ENCODE measurements around the gene TEP1. TPM values are rescaled to one million over a fixed set of nuclear protein-coding genes. Genes with fewer than 3 reads are reported as not detected.
"Not testable (repeated sequence)": the region's sequence is repeated elsewhere in the genome, so short reads cannot be mapped to it uniquely, and the experiment has no call there.

The TEP1 gene
- total RNA-seq, 1 donor from 2014 or later = 17.1 TPM

- DNase-seq (ENCODE audit: low read depth) = no peak
Measured at GRCh38 chr14:20343862-20344220, 69.5 kb downstream of the TEP1 start.

- DNase-seq (ENCODE audit: low read depth) = peak; percentile 100
Measured at GRCh38 chr14:20343092-20343861, 70.0 kb downstream of the TEP1 start, which contains the start of gene PARP2. TSS of gene PARP2 (plus strand) at chr14:20343635. CDS start at chr14:20343642, 7 bp downstream.

GRCh38 chr14:20341646-20342045 lies 71.7 kb downstream of the TEP1 start:
- no peak for DNase-seq (ENCODE audit: low read depth)

GRCh38 chr14:20341032-20341431 lies 72.3 kb downstream of the TEP1 start:
- DNase-seq (ENCODE audit: low read depth) = not testable (repeated sequence)

GRCh38 chr14:20334017-20334416 lies 79.3 kb downstream of the TEP1 start:
- no peak for DNase-seq (ENCODE audit: low read depth)

GRCh38 chr14:20333494-20333841 lies 79.8 kb downstream of the TEP1 start:
- no peak for DNase-seq (ENCODE audit: low read depth)

DNA sequence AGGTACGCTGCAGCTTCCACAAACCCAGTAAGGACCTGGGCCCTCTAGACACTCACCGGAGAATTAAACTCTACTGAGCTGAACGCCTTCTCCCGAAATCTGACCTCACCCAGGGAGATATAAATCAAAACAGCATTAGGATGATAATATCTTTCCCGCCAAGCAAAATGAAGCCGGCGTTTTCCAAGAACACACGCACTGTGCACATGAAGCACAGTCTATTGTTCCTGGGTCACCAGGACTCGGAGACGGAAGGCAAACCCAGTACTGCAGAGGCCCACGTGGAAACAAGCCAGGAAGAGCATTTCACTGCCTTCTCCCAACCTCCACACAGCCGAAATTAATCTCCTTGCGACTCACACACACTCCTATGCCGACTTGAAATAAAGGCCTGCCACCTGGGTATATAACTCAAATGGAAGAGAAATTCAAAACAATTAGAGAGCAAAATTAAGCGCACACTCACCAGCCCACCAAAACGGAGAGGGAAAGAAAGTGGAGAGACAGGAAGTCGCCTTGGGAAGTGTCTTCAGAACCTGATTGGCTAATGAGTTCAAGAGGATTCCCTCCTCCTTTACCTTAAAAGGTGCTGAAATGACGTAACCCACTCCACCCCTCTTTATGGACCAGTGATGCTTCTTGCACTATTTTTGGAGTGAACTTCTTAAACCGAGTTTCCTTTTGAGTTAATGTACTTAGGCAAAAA lies 80.4 kb downstream of the TEP1 start, which contains the start of gene CCNB1IP1:
TSS of gene CCNB1IP1 (minus strand) at position 492 of the 706 bp plus-strand sequence. CDS start 16,756 bp downstream, outside the sequence.
- DNase-seq (ENCODE audit: low read depth) = peak; percentile 92

DNA sequence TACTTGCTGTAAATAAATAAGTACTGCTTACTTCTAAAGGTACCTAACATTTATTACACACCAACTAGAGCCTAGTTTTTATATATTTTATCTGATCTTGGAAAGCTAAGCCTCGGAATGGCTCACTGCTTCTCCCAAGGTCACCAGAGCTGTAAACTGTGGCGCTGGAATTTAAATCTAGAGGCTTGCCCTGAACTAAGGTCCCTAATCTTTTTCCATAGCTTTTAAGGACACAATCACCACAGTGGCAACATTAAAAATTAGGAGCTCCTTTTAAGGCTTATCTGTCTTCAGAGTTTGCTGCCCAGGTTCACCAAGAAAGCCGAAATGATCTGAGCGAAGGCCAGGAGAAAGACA lies 80.9 kb downstream of the TEP1 start:
- DNase-seq (ENCODE audit: low read depth) = peak; percentile 34

DNA sequence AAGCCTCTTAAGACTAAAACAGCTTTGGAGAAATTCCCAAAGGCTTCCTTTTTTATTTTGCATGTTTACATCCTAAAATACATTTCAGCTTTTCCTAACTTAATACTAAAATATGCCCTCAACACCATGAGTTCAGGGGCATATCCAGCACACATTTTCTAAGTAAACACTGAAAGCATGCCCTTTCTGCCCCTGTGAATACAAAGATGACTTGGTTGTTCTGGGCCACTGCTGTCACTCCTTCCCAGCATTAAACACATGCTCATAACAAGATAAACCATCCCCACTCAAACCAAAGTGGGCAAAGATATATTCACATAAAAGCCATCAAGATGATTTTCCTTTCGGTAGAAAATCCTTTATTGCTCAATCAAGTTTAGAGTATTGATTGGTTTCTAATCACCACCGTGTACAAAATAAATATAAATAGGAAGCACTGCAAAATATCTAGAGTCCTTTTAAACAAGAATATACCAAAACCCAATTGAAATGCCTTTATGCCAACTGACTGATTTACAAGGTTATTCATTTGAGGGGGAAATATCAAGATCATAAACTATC lies 82.2 kb downstream of the TEP1 start:
- DNase-seq (ENCODE audit: low read depth) = no peak

- no peak for DNase-seq (ENCODE audit: low read depth)
Measured at GRCh38 chr14:20329355-20329754, 83.9 kb downstream of the TEP1 start.

- DNase-seq (ENCODE audit: low read depth) = no peak
Measured at GRCh38 chr14:20328705-20329104, 84.6 kb downstream of the TEP1 start.

DNA sequence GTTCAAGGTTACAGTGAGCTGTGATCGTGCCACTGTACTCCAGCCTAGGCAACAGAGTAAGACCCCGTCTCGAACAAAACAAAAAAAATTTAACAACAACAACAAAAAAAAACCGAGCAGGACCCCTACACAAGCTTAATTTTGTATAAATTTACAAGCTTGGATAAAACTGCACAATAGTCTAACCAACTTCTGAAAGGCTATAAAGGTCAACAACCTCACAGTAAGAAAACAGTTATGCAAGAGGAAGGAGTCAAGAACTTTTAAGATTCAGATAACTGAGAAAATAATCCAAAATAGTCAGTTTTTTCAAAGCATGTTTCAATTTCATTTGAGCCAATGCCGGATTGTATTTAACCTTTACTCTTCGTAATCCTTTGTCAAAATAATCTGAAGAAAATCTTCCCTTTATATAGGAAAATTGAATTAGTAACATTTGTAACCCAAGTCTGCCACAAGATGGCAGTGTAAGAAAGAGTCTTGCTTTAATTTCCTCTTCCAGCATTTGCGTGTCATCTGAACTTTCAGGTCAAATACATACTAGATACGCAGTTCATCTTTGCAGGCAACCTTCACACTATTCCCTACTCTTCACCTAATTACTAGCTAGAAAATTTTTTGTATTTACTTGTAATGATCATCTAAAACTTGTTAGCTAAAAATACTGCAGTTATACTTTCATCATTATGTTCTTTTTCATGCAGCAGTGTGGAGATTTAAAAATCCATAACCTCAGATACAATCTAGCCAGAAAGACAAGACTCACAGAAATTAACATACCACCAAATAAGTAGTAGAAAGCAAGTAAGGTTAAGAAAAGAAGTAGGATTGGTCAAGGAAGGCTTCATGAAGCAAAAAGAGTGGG lies 86.1 kb downstream of the TEP1 start:
- peak; percentile 75 for DNase-seq (ENCODE audit: low read depth)

GRCh38 chr14:20317720-20318119 lies 95.6 kb downstream of the TEP1 start:
- DNase-seq (ENCODE audit: low read depth) = no peak

Other genes with a start within 250 kb of the TEP1 start
- not detected in 2 replicates for gene OR11G2, start 222.6 kb downstream of the TEP1 start, total RNA-seq
- gene OR11H6, start 189.8 kb downstream of the TEP1 start, total RNA-seq = not detected in 2 replicates
- not detected in 2 replicates for gene OR11H7, start 184.5 kb downstream of the TEP1 start, total RNA-seq
- gene OR11H4, start 174.2 kb downstream of the TEP1 start, total RNA-seq = not detected in 2 replicates
- gene TTC5, start 107.5 kb downstream of the TEP1 start, total RNA-seq = 9.6 and 11.3 TPM in 2 replicates
- gene CCNB1IP1, start 80.2 kb downstream of the TEP1 start, total RNA-seq = 39.9 and 50.2 TPM in 2 replicates
- 17.2 and 21.1 TPM in 2 replicates for gene PARP2, start 69.9 kb downstream of the TEP1 start, total RNA-seq
- 0.05 and 0.16 TPM in 2 replicates for gene KLHL33, start 22.7 kb upstream of the TEP1 start, total RNA-seq
- gene OSGEP, start 41.3 kb upstream of the TEP1 start, total RNA-seq = 33.2 and 36.2 TPM in 2 replicates
- 125 and 145 TPM in 2 replicates for gene APEX1, start 41.7 kb upstream of the TEP1 start, total RNA-seq
- 21.1 and 22.2 TPM in 2 replicates for gene PIP4P1, start 47.9 kb upstream of the TEP1 start, total RNA-seq
- gene PNP, start 55.9 kb upstream of the TEP1 start, total RNA-seq = 4.9 and 5.2 TPM in 2 replicates
- gene RNASE10, start 92.0 kb upstream of the TEP1 start, total RNA-seq = not detected in 2 replicates
- gene RNASE9, start 147.5 kb upstream of the TEP1 start, total RNA-seq = not detected in 2 replicates
- not detected in 2 replicates for gene RNASE11, start 174.5 kb upstream of the TEP1 start, total RNA-seq
- not detected in 2 replicates for gene RNASE12, start 177.9 kb upstream of the TEP1 start, total RNA-seq
- gene OR6S1, start 228.2 kb upstream of the TEP1 start, total RNA-seq = not detected in 2 replicates

All from myocyte (in vitro differentiated cells).